Pancreas (tissue), 10 donors: ENCODE results near the gene CAMKMT. TPM values are rescaled to one million over a fixed set of nuclear protein-coding genes. Genes with fewer than 3 reads are reported as not detected.

Experiments
- ATAC-seq, 4 donors: fragments of 200-7000 bp; cut with Tn5 transposase; one replicate each; pipeline versions ENCODE4 v1.8.0 to v1.9.1; 2020; ENCODE audit warnings: mild to moderate bottlenecking in 4 of 4, moderate library complexity in 4 of 4
- DNase-seq, 6 donors: peaks; one replicate each; pipeline ENCODE4 v3.0.0-alpha.2; 2020
- FAIRE-seq: peaks from 2 replicates; lab custom pipeline; 2012; peaks lifted over from hg19 to GRCh38; lab: Jason Lieb, UNC
- H3K27ac ChIP-seq, 4 donors: fragments of 200-600 bp; sonication (generic); 1 replicate in 3 of 4; 2 replicates in 1 of 4; pipeline versions ENCODE4 v1.5.0 to v1.8.0; 2020
- H3K27me3 ChIP-seq, 4 donors: fragments of 200-600 bp; one replicate each; pipeline ENCODE4 v1.8.0; 2021
- H3K36me3 ChIP-seq, 3 donors: fragments of 200-600 bp; sonication (generic) in 1 of 3; one replicate each; pipeline versions ENCODE4 v1.5.0 to v1.8.0; 2020 to 2021
- H3K4me1 ChIP-seq, 3 donors: fragments of 200-600 bp; one replicate each; pipeline ENCODE4 v1.8.0; 2021
- H3K4me3 ChIP-seq, 4 donors: fragments of 200-600 bp; sonication (generic) in 2 of 4; one replicate each; pipeline versions ENCODE4 v1.5.0 to v1.8.0; 2020 to 2021
- H3K9me3 ChIP-seq, 4 donors: fragments of 200-600 bp; one replicate each; pipeline ENCODE4 v1.8.0; 2021
- WGBS, 2 donors: extraction: QIAGEN DNeasy Blood & Tissue Kit; methylation state at CpG; one replicate each; pipeline ENCODE4 v1.1.7; 2013; 5-methylcytosine and 5-hydroxymethylcytosine counted together
- intact Hi-C, 3 donors: fragments of 100-400 bp; cut with DNase I; formaldehyde crosslinking; loops; one replicate each; pipeline versions ENCODE4 v1.11.1 to v1.14.2; 2022
- polyA plus RNA-seq, 2 donors: library from polyadenylated mRNA; stranded (reverse); fragments of 200-250 nt; gene quantifications; one replicate each; pipeline ENCODE4 v1.2.3, GENCODE V29; 2013
- total RNA-seq, 6 donors: library from RNA; stranded (reverse); fragmentation: NEBNext Ultra II Directional in 4 of 6; extraction: Animal tissue kit (Norgen Biotek cat#: 25700) in 4 of 6; gene quantifications; one replicate each; pipeline versions ENCODE4 v1.2.1 to v1.2.4, GENCODE V29; 2021 to 2023
- TF ChIP-seq, protein P1 (sequence below), 4 donors: fragments of 200-600 bp; sonication (generic) in 3 of 4; IDR thresholded peaks; one replicate each; pipeline versions ENCODE4 v1.5.0 to v1.8.0; 2021; ENCODE audit warnings: antibody characterized with exemption in 4 of 4
- donor health status: healthy with polysubstance abuse.
- donor health status: DM: no; HTN: no; CAD: no; lungs with moderate emphysema.
- donor health status: DM: no; HTN: no; CAD: no.
- donor health status: control.
- donor health status: control.
- donor health status: Bipolar disorder and iron deficiency.
- donor health status: DM: yes; HTN: yes; CAD: no.
- donor health status: DM: no; HTN: no; CAD: no.
- donor health status: DM: no; HTN: no; CAD: no.
- donor health status: DM: yes; HTN: yes; CAD: no.

The CAMKMT gene
- total and polyA plus RNA-seq, 8 donors = 4.6 to 11.9 (median 8.3) TPM

DNA sequence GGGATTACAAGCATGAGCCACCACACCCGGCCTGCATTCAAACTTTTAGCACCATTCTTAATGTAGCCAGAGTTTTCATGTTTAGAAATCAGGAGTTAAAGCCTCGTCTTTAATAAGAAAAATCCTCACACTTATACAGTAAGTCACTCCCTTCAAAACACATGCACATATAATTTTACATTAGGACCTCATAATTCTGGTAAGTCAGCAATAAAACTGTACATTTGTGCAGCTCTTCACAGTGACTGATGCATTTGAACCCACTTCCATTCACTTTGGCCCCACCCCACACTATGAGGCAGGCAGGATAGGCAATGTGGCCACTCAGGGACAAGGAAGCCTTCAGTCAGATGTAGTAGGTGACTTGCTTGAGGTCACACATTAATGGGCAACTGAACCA lies 438.0 kb downstream of the CAMKMT start:
- TF ChIP-seq, protein P1, sequence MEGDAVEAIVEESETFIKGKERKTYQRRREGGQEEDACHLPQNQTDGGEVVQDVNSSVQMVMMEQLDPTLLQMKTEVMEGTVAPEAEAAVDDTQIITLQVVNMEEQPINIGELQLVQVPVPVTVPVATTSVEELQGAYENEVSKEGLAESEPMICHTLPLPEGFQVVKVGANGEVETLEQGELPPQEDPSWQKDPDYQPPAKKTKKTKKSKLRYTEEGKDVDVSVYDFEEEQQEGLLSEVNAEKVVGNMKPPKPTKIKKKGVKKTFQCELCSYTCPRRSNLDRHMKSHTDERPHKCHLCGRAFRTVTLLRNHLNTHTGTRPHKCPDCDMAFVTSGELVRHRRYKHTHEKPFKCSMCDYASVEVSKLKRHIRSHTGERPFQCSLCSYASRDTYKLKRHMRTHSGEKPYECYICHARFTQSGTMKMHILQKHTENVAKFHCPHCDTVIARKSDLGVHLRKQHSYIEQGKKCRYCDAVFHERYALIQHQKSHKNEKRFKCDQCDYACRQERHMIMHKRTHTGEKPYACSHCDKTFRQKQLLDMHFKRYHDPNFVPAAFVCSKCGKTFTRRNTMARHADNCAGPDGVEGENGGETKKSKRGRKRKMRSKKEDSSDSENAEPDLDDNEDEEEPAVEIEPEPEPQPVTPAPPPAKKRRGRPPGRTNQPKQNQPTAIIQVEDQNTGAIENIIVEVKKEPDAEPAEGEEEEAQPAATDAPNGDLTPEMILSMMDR (IDR thresholded peaks at IDR 0.05) = no peak
- Histone ChIP-seq H3K36me3 (no peaks in the 10 kb centered on the region), H3K9me3 (no peaks in the 10 kb centered on the region), H3K4me3 (no peak overlapping the region), H3K27ac (no peak overlapping the region), H3K4me1 (peaks cover 0 to 4% (median 0%) of the 10 kb centered on the region in 3 donors), H3K27me3 (peaks cover 0 to 17% (median 8%) of the 10 kb centered on the region in 4 donors)
- FAIRE-seq (no peak), DNase-seq (no peak), ATAC-seq (no peak)
- intact Hi-C loops = no loop called here
- 77 to 81% methylated on average over 2 of the region's 2 CpGs for WGBS, 2 donors

DNA sequence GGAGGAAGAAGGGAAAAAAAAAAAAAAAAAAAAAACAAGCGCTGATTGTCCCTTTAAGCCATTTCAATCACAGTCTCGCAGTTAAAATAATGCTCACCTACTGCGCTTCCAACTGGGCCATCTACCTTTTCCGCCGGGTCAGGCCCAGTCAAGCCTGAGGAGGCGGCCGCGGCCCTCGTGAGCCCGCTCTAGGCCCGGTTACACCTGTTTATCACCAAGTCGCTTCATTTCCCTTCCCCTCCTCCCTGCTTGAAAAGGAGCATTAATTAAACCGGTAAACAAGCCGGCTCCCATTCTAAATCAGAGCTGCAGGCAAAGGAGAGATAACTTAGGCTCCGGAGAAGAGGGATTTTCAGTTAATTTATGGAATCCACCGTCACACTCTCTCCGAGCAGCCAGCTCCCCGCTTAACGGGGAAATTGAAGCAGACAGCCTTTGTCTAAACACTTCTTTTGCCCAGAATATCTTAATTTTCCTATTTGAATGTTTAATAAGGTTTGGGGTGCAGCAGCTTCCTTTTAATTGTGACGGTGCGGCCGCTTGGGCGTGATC lies 439.6 kb downstream of the CAMKMT start:
- no peak for FAIRE-seq
- Histone ChIP-seq H3K27ac (no peak overlapping the region), H3K27me3 (peaks cover 0 to 20% (median 11%) of the 10 kb centered on the region in 4 donors), H3K36me3 (no peaks in the 10 kb centered on the region), H3K4me1 (peaks cover 0 to 4% (median 0%) of the 10 kb centered on the region in 3 donors), H3K4me3 (no peak overlapping the region), H3K9me3 (no peaks in the 10 kb centered on the region)
- DNase-seq = no peak
- TF ChIP-seq, protein P1 (IDR thresholded peaks at IDR 0.05) = no peak
- 41 to 46% methylated on average over 22 to 23 of the region's 23 CpGs for WGBS, 2 donors
- ATAC-seq = no peak
- intact Hi-C loops = no loop called here

DNA sequence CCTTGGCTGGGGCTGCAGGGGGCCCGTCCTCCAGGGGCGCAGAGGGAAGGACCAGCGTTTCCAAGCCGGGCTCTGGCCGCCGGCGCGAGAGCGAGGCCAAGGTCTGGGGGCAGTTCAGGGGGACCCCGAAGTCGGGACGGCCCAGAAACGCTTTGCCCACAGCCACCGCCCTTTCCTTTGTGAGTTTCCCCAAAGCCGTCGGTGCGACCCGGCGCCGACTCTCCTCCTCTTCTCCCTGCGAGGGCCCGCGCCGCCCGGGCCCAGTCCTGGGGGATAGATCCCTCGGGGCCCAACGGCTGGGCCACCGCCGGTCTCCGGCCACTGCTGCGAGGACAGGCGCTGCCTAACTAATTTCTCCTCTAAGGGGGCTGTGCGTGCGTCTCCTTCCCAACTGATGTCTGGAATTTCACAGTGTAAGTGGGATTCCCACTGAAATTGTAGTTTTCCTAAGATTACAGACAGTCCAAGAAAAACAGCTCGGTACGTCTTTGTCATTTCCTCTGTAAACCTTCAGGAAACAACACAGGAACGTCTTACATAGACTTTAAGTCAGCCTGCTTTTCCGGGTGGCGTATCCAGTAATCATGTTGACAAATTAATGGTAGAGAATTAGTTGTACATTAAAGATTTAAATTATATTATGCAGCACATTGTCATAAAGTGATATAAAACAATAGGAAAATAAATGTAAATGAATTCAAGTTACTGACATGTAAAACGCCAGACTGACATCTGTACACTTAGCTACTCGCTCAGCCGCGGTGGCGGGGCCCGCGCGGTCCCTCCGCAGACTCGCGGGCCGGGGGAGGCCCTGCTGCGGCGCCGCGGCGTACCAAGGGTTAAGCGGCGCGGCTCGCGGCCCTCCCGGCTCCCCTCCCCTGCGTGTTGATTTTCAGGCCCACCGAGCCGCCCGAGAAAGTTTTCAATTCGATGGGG lies 440.4 kb downstream of the CAMKMT start:
- no peak for ATAC-seq
- no peak for DNase-seq
- peaks cover 0 to 20% (median 11%) of the 10 kb centered on the region in 4 donors for H3K27me3 ChIP-seq

DNA sequence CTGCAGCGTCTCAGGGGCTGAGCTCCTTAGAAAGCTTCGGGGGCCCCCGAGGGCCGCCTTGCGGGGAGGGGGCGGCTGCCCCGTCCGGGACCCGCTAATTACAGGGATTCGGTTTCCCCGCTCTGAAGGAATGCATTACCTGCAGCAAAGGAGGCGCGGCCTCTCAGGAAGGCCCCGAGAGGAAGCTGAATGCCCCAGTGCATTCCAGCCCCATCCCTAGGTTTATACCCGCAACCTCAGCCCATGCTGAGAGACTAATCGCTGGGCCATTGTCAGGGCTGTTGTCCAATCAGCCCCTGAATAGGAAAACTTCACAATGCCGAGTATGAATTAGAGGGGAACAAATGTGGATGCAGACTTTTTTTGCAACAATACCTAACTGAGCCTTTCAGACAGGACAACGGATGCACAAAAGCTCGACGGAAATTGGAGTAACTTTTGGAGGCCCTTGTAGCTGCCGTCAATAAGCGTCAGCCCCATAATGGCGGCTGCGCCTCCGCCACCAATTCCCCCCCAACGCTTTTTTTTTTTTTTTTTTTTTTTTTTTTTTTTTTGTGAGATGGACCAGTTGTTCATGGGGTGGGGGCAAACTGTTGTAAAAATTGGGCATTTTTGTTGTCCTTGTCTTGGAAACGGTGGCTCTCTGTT lies 441.2 kb downstream of the CAMKMT start:
- Histone ChIP-seq H3K4me3 (peak overlapping the region in 1 of 4 donors; percentile 11), H3K36me3 (no peaks in the 10 kb centered on the region), H3K27ac (no peak overlapping the region), H3K9me3 (no peaks in the 10 kb centered on the region), H3K4me1 (peaks cover 0 to 4% (median 0%) of the 10 kb centered on the region in 3 donors), H3K27me3 (peaks cover 0 to 21% (median 11%) of the 10 kb centered on the region in 4 donors)
- ATAC-seq (peak in 1 of 4 donors; percentile 29), DNase-seq (no peak), FAIRE-seq (no peak)
- TF ChIP-seq, protein P1 (IDR thresholded peaks at IDR 0.05) = no peak
- whole genome bisulfite sequencing, 2 donors = 21 to 23% methylated on average over 27 of the region's 27 CpGs
- intact Hi-C loops = no loop called here

More for the DNA sequence above, 440.4 kb downstream of the CAMKMT start:
- Histone ChIP-seq H3K4me1 (peaks cover 0 to 4% (median 0%) of the 10 kb centered on the region in 3 donors), H3K4me3 (peak overlapping the region in 1 of 4 donors; percentile 11), H3K9me3 (no peaks in the 10 kb centered on the region), H3K36me3 (no peaks in the 10 kb centered on the region), H3K27ac (no peak overlapping the region)
- intact Hi-C loops = no loop called here
- no peak for FAIRE-seq
- TF ChIP-seq, protein P1 (IDR thresholded peaks at IDR 0.05) = no peak
- 10 to 13% methylated on average over 60 to 67 of the region's 67 CpGs for WGBS, 2 donors
